WERI-Rb-1 (cell line): ENCODE results near the gene CLEC7A.

Experiments
- DNase-seq: peaks from one replicate; pipeline ENCODE4 v3.0.0-alpha.2; 2020
- H3K27ac ChIP-seq: fragments of 250-450 bp; sonication (Bioruptor Pico); 2 replicates; pipeline ENCODE4 v1.5.1; 2020; ENCODE audit warnings: mild to moderate bottlenecking, moderate library complexity
- H3K27me3 ChIP-seq: fragments of 250-450 bp; sonication (Bioruptor Pico); 2 replicates; pipeline ENCODE4 v1.5.1; 2021; ENCODE audit warnings: mild to moderate bottlenecking, low read depth, moderate library complexity; ENCODE audit not compliant: insufficient read depth, severe bottlenecking
- H3K36me3 ChIP-seq: fragments of 250-450 bp; sonication (Bioruptor Pico); 2 replicates; pipeline ENCODE4 v1.5.1; 2020; ENCODE audit warnings: mild to moderate bottlenecking, moderate library complexity
- H3K4me3 ChIP-seq: 2 replicates; pipeline ENCODE4 v1.5.1; 2011; ENCODE audit warnings: low read depth, mild to moderate bottlenecking, control low read depth, low read length
- H3K9me3 ChIP-seq: fragments of 250-450 bp; sonication (Bioruptor Pico); 2 replicates; pipeline ENCODE4 v1.5.1; 2021; ENCODE audit warnings: mild to moderate bottlenecking, moderate library complexity; ENCODE audit not compliant: severe bottlenecking
- CTCF ChIP-seq: IDR thresholded peaks from 2 replicates; pipeline ENCODE4 v1.5.1; 2011; ENCODE audit warnings: low read depth, mild to moderate bottlenecking, control low read depth, inconsistent platforms, low read length

CLEC7A gene

GRCh38 chr12:10101042-10101579 is 28.9 kb downstream of the CLEC7A start:
- TF ChIP-seq CTCF: no peak

GRCh38 chr12:10098791-10099190 is 31.2 kb downstream of the CLEC7A start, which contains the start of gene CLEC1A:
CLEC1A (minus strand) TSS chr12:10098985; CDS start chr12:10098922, 63 bp downstream.
- Histone ChIP-seq H3K9me3 (no peaks in the 10 kb centered on the region), H3K27me3 (no peaks in the 10 kb centered on the region), H3K36me3 (no peaks in the 10 kb centered on the region), H3K4me3 (no peak within 1 kb of the TSS), H3K27ac (no peak within 1 kb of the TSS)
- DNase-seq: no peak
- TF ChIP-seq CTCF: no peak

More at GRCh38 chr12:10101042-10101579, 28.9 kb downstream of the CLEC7A start:
- no peaks in the 10 kb centered on the region for H3K9me3 ChIP-seq
- H3K4me3 ChIP-seq: no peak overlapping the region
- H3K36me3 ChIP-seq: no peaks in the 10 kb centered on the region
- H3K27ac ChIP-seq: no peak overlapping the region
- no peak for DNase-seq
- no peaks in the 10 kb centered on the region for H3K27me3 ChIP-seq

- no peak for DNase-seq
- no peaks in the 10 kb centered on the region for H3K9me3 ChIP-seq
- TF ChIP-seq CTCF: no peak
These were observed 32.5 kb downstream of the CLEC7A start for GRCh38 chr12:10097521-10097920.

GRCh38 chr12:10095971-10096370 is 34.0 kb downstream of the CLEC7A start:
- no peak for DNase-seq
- no peak overlapping the region for H3K27ac ChIP-seq
- H3K27me3 ChIP-seq: no peaks in the 10 kb centered on the region
- no peak for TF ChIP-seq CTCF
- H3K9me3 ChIP-seq: no peaks in the 10 kb centered on the region
- H3K4me3 ChIP-seq: no peak overlapping the region
- H3K36me3 ChIP-seq: no peaks in the 10 kb centered on the region

More at GRCh38 chr12:10097521-10097920, 32.5 kb downstream of the CLEC7A start:
- H3K27me3 ChIP-seq: no peaks in the 10 kb centered on the region
- H3K27ac ChIP-seq: no peak overlapping the region
- no peak overlapping the region for H3K4me3 ChIP-seq
- no peaks in the 10 kb centered on the region for H3K36me3 ChIP-seq

GRCh38 chr12:10094646-10095395 is 35.2 kb downstream of the CLEC7A start:
- no peaks in the 10 kb centered on the region for H3K27me3 ChIP-seq
- no peak overlapping the region for H3K4me3 ChIP-seq
- TF ChIP-seq CTCF: no peak
- H3K9me3 ChIP-seq: no peaks in the 10 kb centered on the region
- H3K27ac ChIP-seq: no peak overlapping the region
- no peak for DNase-seq
- H3K36me3 ChIP-seq: no peaks in the 10 kb centered on the region
